Activated naive CD8-positive, alpha-beta T cell treated with anti-CD3 and anti-CD28 coated beads, Interleukin-2, amount 10 ng/mL, durations not matched to agents 7 days and 5 days (primary cell): ENCODE results near the gene CYTH2. TPM values are rescaled to one million over a fixed set of nuclear protein-coding genes. Genes with fewer than 3 reads are reported as not detected.

Source experiments
- ATAC-seq: fragments of 150-1000 bp; cut with Tn5 transposase; one replicate; pipeline ENCODE4 v1.10.0; 2021; ENCODE audit warnings: low read depth, moderate library complexity
- POLR2A ChIA-PET: fragments of 350-600 bp; sonication (Branson Sonifier 250); formaldehyde crosslinking; loops from one replicate; lab custom pipeline; 2021; ENCODE audit warnings: antibody characterized with exemption; lab: Charles Lee
- DNase-seq: peaks from one replicate; pipeline ENCODE4 v3.0.0; 2021
- H3K27ac Mint-ChIP-seq: one replicate; pipeline ENCODE4 v1.8.0; 2022; ENCODE audit warnings: mild to moderate bottlenecking, mixed read lengths
- H3K27me3 Mint-ChIP-seq: one replicate; pipeline ENCODE4 v1.8.0; 2022; ENCODE audit warnings: mild to moderate bottlenecking, moderate library complexity, mixed read lengths
- H3K36me3 Mint-ChIP-seq: one replicate; pipeline ENCODE4 v1.8.0; 2021; ENCODE audit warnings: mild to moderate bottlenecking, mixed read lengths
- H3K4me1 Mint-ChIP-seq: one replicate; pipeline ENCODE4 v1.8.0; 2021; ENCODE audit warnings: mixed read lengths
- H3K4me3 Mint-ChIP-seq: one replicate; pipeline ENCODE4 v1.8.0; 2022; ENCODE audit warnings: mild to moderate bottlenecking, moderate library complexity, mixed read lengths
- H3K9me3 Mint-ChIP-seq: one replicate; pipeline ENCODE4 v1.8.0; 2021; ENCODE audit warnings: mixed read lengths
- total RNA-seq, 2 experiments: library from RNA; stranded (reverse); gene quantifications; one replicate each; pipeline ENCODE4 v1.2.3, GENCODE V29; 2021

The CYTH2 gene
- total RNA-seq, 2 experiments from 2014 or later = 57.6 to 59.1 TPM

- DNase-seq = no peak
- H3K27ac Mint-ChIP-seq = no peak overlapping the region
- peaks cover 17% of the 10 kb centered on the region for H3K9me3 Mint-ChIP-seq
- no peaks in the 10 kb centered on the region for H3K36me3 Mint-ChIP-seq
- peaks cover 2% of the 10 kb centered on the region for H3K27me3 Mint-ChIP-seq
- peaks cover 2% of the 10 kb centered on the region for H3K4me1 Mint-ChIP-seq
- POLR2A ChIA-PET = no interaction called here
- no peak overlapping the region for H3K4me3 Mint-ChIP-seq
- no peak for ATAC-seq
Observed at GRCh38 chr19:48524221-48524620, 55.1 kb downstream of the CYTH2 start.

- peaks cover 17% of the 10 kb centered on the region for H3K9me3 Mint-ChIP-seq
- no peak overlapping the region for H3K27ac Mint-ChIP-seq
- H3K36me3 Mint-ChIP-seq = no peaks in the 10 kb centered on the region
- peaks cover 2% of the 10 kb centered on the region for H3K4me1 Mint-ChIP-seq
- POLR2A ChIA-PET = no interaction called here
- H3K4me3 Mint-ChIP-seq = no peak overlapping the region
- peaks cover 2% of the 10 kb centered on the region for H3K27me3 Mint-ChIP-seq
- DNase-seq (no peak), ATAC-seq (no peak)
Observed at GRCh38 chr19:48524732-48525131, 55.6 kb downstream of the CYTH2 start.

- POLR2A ChIA-PET = no interaction called here
- no peaks in the 10 kb centered on the region for H3K27me3 Mint-ChIP-seq
Observed at GRCh38 chr19:48529156-48529555, 60.0 kb downstream of the CYTH2 start.

GRCh38 chr19:48530066-48530720, 61.0 kb downstream of the CYTH2 start:
- Mint-ChIP-seq H3K27ac (no peak overlapping the region), H3K27me3 (no peaks in the 10 kb centered on the region), H3K4me3 (no peak overlapping the region), H3K4me1 (no peaks in the 10 kb centered on the region), H3K9me3 (peaks cover 9% of the 10 kb centered on the region), H3K36me3 (no peaks in the 10 kb centered on the region)
- ATAC-seq (no peak), DNase-seq (no peak)
- POLR2A ChIA-PET = no interaction called here

More at GRCh38 chr19:48529156-48529555, 60.0 kb downstream of the CYTH2 start:
- Mint-ChIP-seq H3K27ac (no peak overlapping the region), H3K4me1 (peaks cover 2% of the 10 kb centered on the region), H3K4me3 (no peak overlapping the region), H3K36me3 (no peaks in the 10 kb centered on the region), H3K9me3 (peaks cover 15% of the 10 kb centered on the region)
- ATAC-seq = no peak
- DNase-seq = no peak

- DNase-seq (no peak), ATAC-seq (no peak)
- H3K27ac Mint-ChIP-seq = no peak overlapping the region
- no peaks in the 10 kb centered on the region for H3K27me3 Mint-ChIP-seq
- POLR2A ChIA-PET = no interaction called here
- H3K4me3 Mint-ChIP-seq = no peak overlapping the region
- H3K9me3 Mint-ChIP-seq = peaks cover 9% of the 10 kb centered on the region
- H3K4me1 Mint-ChIP-seq = no peaks in the 10 kb centered on the region
- no peaks in the 10 kb centered on the region for H3K36me3 Mint-ChIP-seq
Observed at GRCh38 chr19:48530770-48531169, 61.6 kb downstream of the CYTH2 start.

Other genes with a start within 250 kb of the CYTH2 start
- 100 to 1,000 TPM; 249 to 255 TPM for gene CARD8, start 213.5 kb upstream of the CYTH2 start, total RNA-seq
- under 1 TPM in 1 of 2 experiments, not detected in 1; 0.39 TPM for gene ZNF114, start 199.3 kb upstream of the CYTH2 start, total RNA-seq
- 100 to 1,000 TPM; 285 to 303 TPM for gene EMP3, start 143.8 kb upstream of the CYTH2 start, total RNA-seq
- gene TMEM143, start 105.4 kb upstream of the CYTH2 start, total RNA-seq = 10 to 100 TPM; 24.8 to 26.1 TPM
- under 1 TPM in 1 of 2 experiments, not detected in 1; 0.30 TPM for gene SYNGR4, start 105.0 kb upstream of the CYTH2 start, total RNA-seq
- gene KDELR1, start 77.8 kb upstream of the CYTH2 start, total RNA-seq = 10 to 100 TPM; 75.8 to 75.9 TPM
- under 1 TPM; 0.14 to 0.17 TPM for gene GRIN2D, start 75.7 kb upstream of the CYTH2 start, total RNA-seq
- gene GRWD1, start 23.4 kb upstream of the CYTH2 start, total RNA-seq = 10 to 100 TPM; 31.3 to 36.0 TPM
- 1 to 10 TPM; 1.4 TPM for gene KCNJ14, start 13.8 kb upstream of the CYTH2 start, total RNA-seq
- 10 to 100 TPM; 10.2 to 12.8 TPM for gene LMTK3, start 42.5 kb downstream of the CYTH2 start, total RNA-seq
- gene SULT2B1, start 82.8 kb downstream of the CYTH2 start, total RNA-seq = not detected
- gene SPACA4, start 137.4 kb downstream of the CYTH2 start, total RNA-seq = not detected
- 1 to 10 TPM; 2.7 to 3.6 TPM for gene FAM83E, start 145.7 kb downstream of the CYTH2 start, total RNA-seq
- gene RPL18, start 149.8 kb downstream of the CYTH2 start, total RNA-seq = 1,000 to 10,000 TPM; 1,565 to 1,587 TPM
- 10 to 100 TPM; 31.4 to 31.8 TPM for gene SPHK2, start 150.1 kb downstream of the CYTH2 start, total RNA-seq
- gene DBP, start 168.0 kb downstream of the CYTH2 start, total RNA-seq = 10 to 100 TPM; 34.0 to 34.8 TPM
- 10 to 100 TPM in 1 of 2 experiments, 1 to 10 TPM in 1; 9.7 to 10.4 TPM for gene CA11, start 176.8 kb downstream of the CYTH2 start, total RNA-seq
- 1 to 10 TPM; 1.8 to 2.3 TPM for gene NTN5, start 203.6 kb downstream of the CYTH2 start, total RNA-seq
- not detected for gene FUT2, start 226.6 kb downstream of the CYTH2 start, total RNA-seq